HL-60 (cell line): ENCODE data around the gene WDR31.

Experiments
- DNase-seq, 2 experiments: peaks; one replicate each; pipeline ENCODE4 v3.0.0-alpha.2; 2010 to 2020; ENCODE audit warnings: low read depth in 1 of 2, low spot score in 1 of 2
- H3K27ac ChIP-seq: fragments of 250-450 bp; sonication (Bioruptor Pico); replicated peaks from 2 replicates; pipeline ENCODE4 v1.5.1; 2020; ENCODE audit warnings: mild to moderate bottlenecking, moderate library complexity
- H3K27me3 ChIP-seq: fragments of 250-450 bp; sonication (Bioruptor Pico); 2 replicates; pipeline ENCODE4 v1.5.1; 2021; ENCODE audit warnings: mild to moderate bottlenecking, moderate library complexity; ENCODE audit not compliant: insufficient read depth, poor library complexity, severe bottlenecking
- H3K4me3 ChIP-seq: replicated peaks from 2 replicates; pipeline ENCODE4 v1.5.1; 2011; ENCODE audit warnings: mild to moderate bottlenecking, control low read depth, low read length; ENCODE audit not compliant: insufficient read depth
- GABPA ChIP-seq: IDR thresholded peaks from 2 replicates; pipeline ENCODE4 v1.6.1; 2012; ENCODE audit warnings: low read depth
- POLR2AphosphoS5 ChIP-seq: IDR thresholded peaks from 2 replicates; pipeline ENCODE4 v1.6.1; 2012; ENCODE audit warnings: low read depth
- SPI1 ChIP-seq: IDR thresholded peaks from 2 replicates; pipeline ENCODE4 v1.6.1; 2012; ENCODE audit warnings: low read depth, mild to moderate bottlenecking, borderline replicate concordance
- TF ChIP-seq, protein P1 (sequence below): IDR thresholded peaks from 2 replicates; pipeline ENCODE4 v1.6.1; 2012; ENCODE audit warnings: low read depth; ENCODE audit not compliant: insufficient replicate concordance
- TF ChIP-seq, protein P2 (sequence below): IDR thresholded peaks from one replicate; pipeline ENCODE4 v1.5.1; 2011; ENCODE audit warnings: low read length, control low read depth, inconsistent platforms; ENCODE audit not compliant: insufficient read depth

WDR31 gene

DNA sequence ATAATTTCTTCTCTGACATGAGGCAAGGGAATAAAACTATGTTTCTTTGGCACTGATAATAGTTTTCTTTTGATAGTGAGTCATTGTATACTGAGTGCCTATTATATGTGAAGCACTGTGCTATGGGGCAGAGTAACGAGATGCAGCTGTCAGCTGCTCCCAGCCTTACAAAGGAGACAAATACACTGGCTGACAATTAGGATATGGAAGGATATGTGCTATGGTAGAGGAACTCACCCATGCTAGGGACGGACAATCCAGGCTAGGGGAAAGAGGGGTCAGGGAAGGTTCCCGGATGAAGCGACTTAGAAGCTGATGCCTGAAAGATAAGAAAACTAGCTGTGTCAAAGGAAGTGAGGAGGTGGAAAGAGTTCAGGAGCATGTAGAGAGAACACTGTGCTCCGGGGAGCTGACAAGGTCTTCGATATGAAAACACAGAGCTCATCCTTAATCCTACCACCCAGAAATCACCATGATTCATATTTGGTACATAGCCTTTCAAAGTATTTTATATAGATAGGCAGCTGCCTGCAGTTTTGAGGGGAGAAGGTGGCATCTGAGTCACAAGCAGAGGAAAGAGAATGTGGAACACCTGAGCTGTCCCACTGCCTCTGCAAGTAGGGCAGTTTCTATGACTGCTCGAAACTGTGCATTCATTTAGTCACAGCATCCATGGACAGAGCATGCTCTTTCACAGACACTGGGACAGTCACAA is 21.4 kb upstream of the WDR31 start:
- no peak for DNase-seq
- TF ChIP-seq, protein P1, sequence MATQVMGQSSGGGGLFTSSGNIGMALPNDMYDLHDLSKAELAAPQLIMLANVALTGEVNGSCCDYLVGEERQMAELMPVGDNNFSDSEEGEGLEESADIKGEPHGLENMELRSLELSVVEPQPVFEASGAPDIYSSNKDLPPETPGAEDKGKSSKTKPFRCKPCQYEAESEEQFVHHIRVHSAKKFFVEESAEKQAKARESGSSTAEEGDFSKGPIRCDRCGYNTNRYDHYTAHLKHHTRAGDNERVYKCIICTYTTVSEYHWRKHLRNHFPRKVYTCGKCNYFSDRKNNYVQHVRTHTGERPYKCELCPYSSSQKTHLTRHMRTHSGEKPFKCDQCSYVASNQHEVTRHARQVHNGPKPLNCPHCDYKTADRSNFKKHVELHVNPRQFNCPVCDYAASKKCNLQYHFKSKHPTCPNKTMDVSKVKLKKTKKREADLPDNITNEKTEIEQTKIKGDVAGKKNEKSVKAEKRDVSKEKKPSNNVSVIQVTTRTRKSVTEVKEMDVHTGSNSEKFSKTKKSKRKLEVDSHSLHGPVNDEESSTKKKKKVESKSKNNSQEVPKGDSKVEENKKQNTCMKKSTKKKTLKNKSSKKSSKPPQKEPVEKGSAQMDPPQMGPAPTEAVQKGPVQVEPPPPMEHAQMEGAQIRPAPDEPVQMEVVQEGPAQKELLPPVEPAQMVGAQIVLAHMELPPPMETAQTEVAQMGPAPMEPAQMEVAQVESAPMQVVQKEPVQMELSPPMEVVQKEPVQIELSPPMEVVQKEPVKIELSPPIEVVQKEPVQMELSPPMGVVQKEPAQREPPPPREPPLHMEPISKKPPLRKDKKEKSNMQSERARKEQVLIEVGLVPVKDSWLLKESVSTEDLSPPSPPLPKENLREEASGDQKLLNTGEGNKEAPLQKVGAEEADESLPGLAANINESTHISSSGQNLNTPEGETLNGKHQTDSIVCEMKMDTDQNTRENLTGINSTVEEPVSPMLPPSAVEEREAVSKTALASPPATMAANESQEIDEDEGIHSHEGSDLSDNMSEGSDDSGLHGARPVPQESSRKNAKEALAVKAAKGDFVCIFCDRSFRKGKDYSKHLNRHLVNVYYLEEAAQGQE, result no peak
- TF ChIP-seq GABPA (no peak), POLR2AphosphoS5 (no peak)
- H3K27me3 ChIP-seq, result no peaks in the 10 kb centered on the region
- no peak overlapping the region for H3K27ac ChIP-seq
- no peak overlapping the region for H3K4me3 ChIP-seq

DNA sequence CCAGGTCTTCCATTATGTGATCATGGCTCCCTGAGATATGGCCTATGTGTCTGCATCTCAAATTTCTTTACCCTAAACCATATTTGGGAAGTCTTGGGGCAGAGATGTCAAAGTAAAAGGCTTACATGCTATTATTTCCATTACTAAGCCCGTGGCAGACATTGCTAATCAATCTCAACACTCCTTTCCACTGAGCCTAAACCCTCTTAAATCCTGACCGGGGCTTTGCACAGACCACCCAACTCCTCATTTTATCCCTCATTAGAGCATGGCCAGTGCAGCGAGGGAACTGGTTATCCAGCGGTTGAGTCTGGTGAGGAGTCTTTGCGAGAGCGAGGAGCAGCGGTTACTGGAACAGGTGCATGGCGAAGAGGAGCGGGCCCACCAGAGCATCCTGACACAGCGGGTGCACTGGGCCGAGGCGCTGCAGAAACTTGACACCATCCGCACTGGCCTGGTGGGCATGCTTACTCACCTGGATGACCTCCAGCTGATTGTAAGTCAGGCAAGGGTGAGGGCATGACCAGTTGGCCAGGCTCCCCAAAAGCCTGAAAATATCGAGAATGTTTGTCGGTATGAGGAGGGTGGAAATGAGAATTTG is 20.3 kb upstream of the WDR31 start:
- no peak for DNase-seq
- TF ChIP-seq, protein P2, sequence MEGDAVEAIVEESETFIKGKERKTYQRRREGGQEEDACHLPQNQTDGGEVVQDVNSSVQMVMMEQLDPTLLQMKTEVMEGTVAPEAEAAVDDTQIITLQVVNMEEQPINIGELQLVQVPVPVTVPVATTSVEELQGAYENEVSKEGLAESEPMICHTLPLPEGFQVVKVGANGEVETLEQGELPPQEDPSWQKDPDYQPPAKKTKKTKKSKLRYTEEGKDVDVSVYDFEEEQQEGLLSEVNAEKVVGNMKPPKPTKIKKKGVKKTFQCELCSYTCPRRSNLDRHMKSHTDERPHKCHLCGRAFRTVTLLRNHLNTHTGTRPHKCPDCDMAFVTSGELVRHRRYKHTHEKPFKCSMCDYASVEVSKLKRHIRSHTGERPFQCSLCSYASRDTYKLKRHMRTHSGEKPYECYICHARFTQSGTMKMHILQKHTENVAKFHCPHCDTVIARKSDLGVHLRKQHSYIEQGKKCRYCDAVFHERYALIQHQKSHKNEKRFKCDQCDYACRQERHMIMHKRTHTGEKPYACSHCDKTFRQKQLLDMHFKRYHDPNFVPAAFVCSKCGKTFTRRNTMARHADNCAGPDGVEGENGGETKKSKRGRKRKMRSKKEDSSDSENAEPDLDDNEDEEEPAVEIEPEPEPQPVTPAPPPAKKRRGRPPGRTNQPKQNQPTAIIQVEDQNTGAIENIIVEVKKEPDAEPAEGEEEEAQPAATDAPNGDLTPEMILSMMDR, result no peak
- TF ChIP-seq POLR2AphosphoS5 (no peak), GABPA (no peak), SPI1 (no peak)
- TF ChIP-seq, protein P1, result no peak
- no peak overlapping the region for H3K27ac ChIP-seq
- H3K27me3 ChIP-seq, result no peaks in the 10 kb centered on the region
- H3K4me3 ChIP-seq, result no peak overlapping the region

DNA sequence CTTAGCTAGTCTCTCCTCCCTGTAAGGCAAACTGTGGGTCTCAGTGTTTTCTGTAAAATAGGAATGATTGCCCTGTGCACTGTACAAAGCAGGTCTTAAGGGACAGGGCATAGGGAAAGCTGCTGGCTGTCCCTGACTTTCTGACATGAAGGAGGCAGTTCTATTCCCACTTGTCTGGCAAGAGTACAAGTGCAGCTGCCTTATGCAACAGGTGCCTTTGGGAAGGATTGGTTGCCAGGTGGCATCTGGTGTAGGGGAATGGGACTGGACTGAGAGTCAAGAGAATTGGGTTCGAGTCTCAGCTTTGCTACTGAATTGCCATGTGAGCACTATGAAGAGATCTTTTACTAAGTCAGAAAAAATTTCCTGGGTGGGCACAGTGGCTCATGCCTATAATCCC is 19.3 kb upstream of the WDR31 start:
- TF ChIP-seq GABPA (no peak), SPI1 (no peak), POLR2AphosphoS5 (no peak)
- TF ChIP-seq, protein P2, result no peak
- TF ChIP-seq, protein P1, result no peak
- no peaks in the 10 kb centered on the region for H3K27me3 ChIP-seq
- no peak for DNase-seq

More for the DNA sequence above, 19.3 kb upstream of the WDR31 start:
- Histone ChIP-seq H3K4me3 (no peak overlapping the region), H3K27ac (no peak overlapping the region)
